Cardiac fibroblast (primary cell): ENCODE results near the gene PRR5.

Source experiments
- DNase-seq, 2 donors: peaks; one replicate each; pipeline versions ENCODE4 v3.0.0 to v3.0.0-alpha.2; 2010; ENCODE audit warnings: low read depth in 2 of 2
- H3K4me3 ChIP-seq, 2 donors: replicated peaks in 1 of 2; 1 replicate in 1 of 2; 2 replicates in 1 of 2; pipeline ENCODE4 v1.5.1; 2011; ENCODE audit warnings: low read depth in 2 of 2, low read length in 2 of 2, mild to moderate bottlenecking in 2 of 2, moderate library complexity in 1 of 2
- TF ChIP-seq, protein P1 (sequence below): IDR thresholded peaks from one replicate; pipeline ENCODE4 v1.5.1; 2011; ENCODE audit warnings: low read depth, mild to moderate bottlenecking, low read length, inconsistent platforms

The PRR5 gene

DNA sequence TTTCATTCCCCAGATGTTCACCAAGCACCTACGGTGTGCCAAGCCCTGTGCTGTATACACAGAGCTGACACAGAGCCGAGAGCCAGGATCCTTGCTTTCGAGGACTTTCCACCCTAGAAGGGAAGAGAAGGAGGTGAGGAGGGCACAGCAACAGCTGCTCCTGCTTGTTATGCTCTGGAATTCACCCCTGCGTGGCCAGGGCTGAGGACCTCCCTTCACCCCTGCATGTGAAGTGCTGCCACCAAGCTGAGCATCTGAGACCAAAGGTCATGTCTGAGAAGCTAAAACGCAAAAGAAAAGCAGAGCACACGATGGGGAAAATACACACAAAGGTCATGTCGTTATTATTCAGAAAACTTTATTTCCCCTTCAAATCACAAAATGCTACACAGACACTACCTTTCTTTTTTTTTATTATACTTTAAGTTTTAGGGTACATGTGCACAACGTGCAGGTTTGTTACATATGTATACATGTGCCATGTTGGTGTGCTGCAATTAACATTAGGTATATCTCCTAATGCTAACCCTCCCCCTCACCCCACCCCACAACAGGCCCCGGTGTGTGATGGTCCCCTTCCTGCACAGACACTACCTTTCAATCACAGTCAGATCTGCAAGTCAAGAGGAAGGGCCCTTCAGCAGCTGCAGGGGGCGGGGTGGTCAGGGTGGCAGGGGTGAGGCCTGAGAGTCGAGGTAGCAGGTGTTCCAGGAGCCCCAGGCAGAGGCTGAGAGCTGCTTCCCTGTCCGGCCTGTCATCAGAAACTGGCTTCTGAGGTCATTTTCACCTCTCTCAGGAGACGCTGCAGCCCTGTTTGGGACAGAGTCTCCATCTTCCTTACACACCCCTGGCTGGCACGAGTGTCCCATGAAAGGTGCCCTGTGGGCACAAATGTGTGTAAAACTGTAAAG is 40.1 kb upstream of the PRR5 start:
- TF ChIP-seq, protein P1, sequence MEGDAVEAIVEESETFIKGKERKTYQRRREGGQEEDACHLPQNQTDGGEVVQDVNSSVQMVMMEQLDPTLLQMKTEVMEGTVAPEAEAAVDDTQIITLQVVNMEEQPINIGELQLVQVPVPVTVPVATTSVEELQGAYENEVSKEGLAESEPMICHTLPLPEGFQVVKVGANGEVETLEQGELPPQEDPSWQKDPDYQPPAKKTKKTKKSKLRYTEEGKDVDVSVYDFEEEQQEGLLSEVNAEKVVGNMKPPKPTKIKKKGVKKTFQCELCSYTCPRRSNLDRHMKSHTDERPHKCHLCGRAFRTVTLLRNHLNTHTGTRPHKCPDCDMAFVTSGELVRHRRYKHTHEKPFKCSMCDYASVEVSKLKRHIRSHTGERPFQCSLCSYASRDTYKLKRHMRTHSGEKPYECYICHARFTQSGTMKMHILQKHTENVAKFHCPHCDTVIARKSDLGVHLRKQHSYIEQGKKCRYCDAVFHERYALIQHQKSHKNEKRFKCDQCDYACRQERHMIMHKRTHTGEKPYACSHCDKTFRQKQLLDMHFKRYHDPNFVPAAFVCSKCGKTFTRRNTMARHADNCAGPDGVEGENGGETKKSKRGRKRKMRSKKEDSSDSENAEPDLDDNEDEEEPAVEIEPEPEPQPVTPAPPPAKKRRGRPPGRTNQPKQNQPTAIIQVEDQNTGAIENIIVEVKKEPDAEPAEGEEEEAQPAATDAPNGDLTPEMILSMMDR: no peak
- DNase-seq: no peak
- no peak overlapping the region for H3K4me3 ChIP-seq

DNA sequence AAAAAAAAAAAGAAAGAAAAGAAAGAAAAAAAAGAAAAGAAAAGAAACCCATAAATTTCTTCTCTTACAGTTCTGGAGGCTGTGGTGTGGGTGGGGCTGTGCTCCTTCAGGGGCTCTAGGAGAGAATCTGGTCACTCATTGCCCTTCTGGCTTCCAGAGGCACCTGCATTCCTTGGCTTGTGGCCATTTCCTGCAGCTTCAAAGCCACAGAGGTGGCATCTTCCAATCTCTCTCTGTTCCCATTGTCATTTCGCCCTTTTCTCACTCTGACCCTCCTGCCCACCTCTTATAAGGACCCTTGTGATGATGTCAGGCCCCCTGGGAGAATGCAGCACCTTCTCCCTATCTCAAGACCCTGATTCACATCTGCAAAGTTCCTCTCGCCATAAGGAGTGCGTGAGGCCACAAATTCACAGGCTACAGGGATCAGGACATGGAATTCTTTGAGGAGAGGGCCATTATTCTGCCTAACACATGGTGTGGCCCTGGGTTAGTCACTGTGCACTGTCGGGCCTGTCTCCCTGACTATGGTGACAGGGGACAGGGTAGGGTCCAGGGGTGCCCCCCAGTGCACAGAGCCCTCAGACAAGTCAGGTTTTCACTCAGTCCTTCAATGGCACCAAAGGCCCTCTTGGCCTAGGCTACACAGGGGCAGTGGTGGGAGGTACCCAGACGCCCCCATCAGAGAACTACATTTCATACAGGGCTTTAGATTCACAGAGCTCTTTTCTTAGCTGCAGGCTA is 38.6 kb upstream of the PRR5 start:
- DNase-seq: no peak
- TF ChIP-seq, protein P1: no peak
- no peak overlapping the region for H3K4me3 ChIP-seq

DNA sequence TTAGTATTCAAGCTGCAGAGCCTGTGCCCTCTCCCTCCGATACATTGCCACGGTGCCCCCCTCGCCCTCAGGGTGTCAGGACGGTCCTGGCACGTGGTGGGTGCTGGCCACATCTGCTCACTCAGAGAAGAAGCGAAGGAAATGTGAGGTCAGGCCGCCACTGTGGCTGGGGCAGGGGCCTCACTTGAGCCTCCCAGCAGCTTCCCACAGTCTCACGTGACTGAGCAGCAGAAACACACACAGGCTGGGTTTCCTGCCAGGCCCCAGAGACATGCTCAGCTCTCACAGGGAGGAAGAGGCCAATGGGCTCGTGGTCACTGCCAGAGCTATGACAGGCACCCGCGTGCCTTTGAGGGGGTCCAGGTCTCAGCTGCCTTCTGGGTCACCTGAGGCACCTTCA is 37.9 kb upstream of the PRR5 start:
- peak in 1 of 2 donors; percentile 77 for DNase-seq
- H3K4me3 ChIP-seq: no peak overlapping the region
- TF ChIP-seq, protein P1: no peak

DNA sequence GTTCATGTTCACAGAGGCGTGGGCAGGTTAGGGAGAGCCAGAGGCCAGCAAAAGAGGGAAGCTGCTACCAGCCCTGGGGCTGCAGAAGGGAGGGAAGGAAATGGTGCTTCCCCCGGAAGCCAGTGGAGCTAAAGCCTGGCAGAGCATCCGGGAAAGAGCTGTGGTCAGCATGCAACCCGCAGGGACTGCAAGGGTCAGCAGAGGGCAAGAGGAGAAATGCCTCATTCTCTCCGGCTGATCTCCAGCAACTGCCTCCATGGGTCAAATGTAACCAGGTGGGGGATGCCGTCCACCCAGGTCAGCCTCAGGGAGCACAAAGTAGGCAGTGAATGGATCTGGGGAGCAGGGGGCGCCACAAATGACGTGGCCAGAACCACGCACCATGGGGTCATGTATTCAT is 36.9 kb upstream of the PRR5 start:
- H3K4me3 ChIP-seq: no peak overlapping the region
- TF ChIP-seq, protein P1: no peak

DNA sequence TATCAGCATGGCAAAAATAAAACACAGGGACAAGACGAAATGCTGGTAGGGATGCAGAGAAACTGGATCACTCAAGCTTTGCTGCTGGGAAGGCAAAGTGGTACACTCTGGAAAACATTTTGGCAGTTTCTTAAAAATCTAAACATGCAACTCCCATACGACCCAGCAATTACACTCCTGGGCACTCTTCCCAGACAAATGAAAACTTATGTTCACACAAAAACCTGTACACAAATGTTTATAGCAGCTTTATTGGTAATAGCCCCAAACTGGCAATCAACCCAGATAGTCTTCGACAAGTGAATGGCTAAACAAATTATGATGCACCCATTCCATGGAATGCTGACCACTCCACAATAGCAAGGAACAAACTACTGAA is 35.8 kb upstream of the PRR5 start:
- no peak overlapping the region for H3K4me3 ChIP-seq
- TF ChIP-seq, protein P1: no peak

More for the DNA sequence above, 36.9 kb upstream of the PRR5 start:
- no peak for DNase-seq

DNA sequence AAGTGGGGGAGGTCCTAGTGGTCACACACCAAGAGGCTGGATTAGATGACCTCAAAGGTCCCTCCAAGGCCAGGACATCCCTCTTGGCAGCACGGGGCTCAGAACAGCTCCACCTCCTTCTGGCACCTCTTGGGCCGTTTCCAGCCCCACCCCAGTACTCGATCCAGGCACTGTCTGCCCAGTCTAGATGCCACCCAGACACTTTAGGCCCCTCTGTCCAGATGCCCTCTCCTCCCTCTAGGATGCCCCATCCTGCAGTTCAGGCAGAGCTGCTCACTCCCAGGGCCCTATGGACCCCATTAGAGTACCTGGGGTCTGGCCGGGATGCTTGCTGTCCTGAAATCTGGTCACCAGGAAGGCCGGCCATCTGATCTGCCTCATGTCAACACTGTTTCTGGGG is 34.7 kb upstream of the PRR5 start:
- no peak for DNase-seq
- TF ChIP-seq, protein P1: no peak
- H3K4me3 ChIP-seq: no peak overlapping the region

More for the DNA sequence above, 35.8 kb upstream of the PRR5 start:
- DNase-seq: no peak
